RCC 7860 (cell line): ENCODE results near the gene MTIF3.

Source experiments
- DNase-seq: peaks from one replicate; pipeline ENCODE4 v3.0.0-alpha.2; 2015; ENCODE audit warnings: low spot score
- FAIRE-seq: peaks from 2 replicates; lab custom pipeline; 2012; peaks lifted over from hg19 to GRCh38; lab: Jason Lieb, UNC

Gene MTIF3

GRCh38 chr13:27449936-27450828 is at the start of gene MTIF3:
TSS of gene MTIF3 (minus strand) at chr13:27450564. CDS start at chr13:27440448, 10,116 bp downstream.
- DNase-seq: peak; percentile 87
- FAIRE-seq: peak; percentile 24

- DNase-seq (no peak), FAIRE-seq (no peak)
These were observed 47.3 kb upstream of the MTIF3 start for GRCh38 chr13:27497563-27498230.

GRCh38 chr13:27496536-27497273 is 46.3 kb upstream of the MTIF3 start:
- no peak for FAIRE-seq

GRCh38 chr13:27496006-27496405 is 45.6 kb upstream of the MTIF3 start:
- FAIRE-seq (no peak), DNase-seq (no peak)

More at GRCh38 chr13:27496536-27497273, 46.3 kb upstream of the MTIF3 start:
- no peak for DNase-seq

- no peak for FAIRE-seq
- DNase-seq: no peak
These were observed 45.2 kb upstream of the MTIF3 start for GRCh38 chr13:27495551-27495950.

GRCh38 chr13:27493981-27494380 is 43.6 kb upstream of the MTIF3 start:
- DNase-seq (no peak), FAIRE-seq (no peak)

- DNase-seq (no peak), FAIRE-seq (no peak)
These were observed 39.1 kb upstream of the MTIF3 start for GRCh38 chr13:27489456-27489855.

- DNase-seq: no peak
- no peak for FAIRE-seq
These were observed 37.4 kb upstream of the MTIF3 start for GRCh38 chr13:27487776-27488175.

GRCh38 chr13:27483421-27483820 is 33.1 kb upstream of the MTIF3 start:
- DNase-seq: no peak
- no peak for FAIRE-seq

GRCh38 chr13:27482983-27483382 is 32.6 kb upstream of the MTIF3 start:
- FAIRE-seq (no peak), DNase-seq (no peak)

GRCh38 chr13:27481766-27482165 is 31.4 kb upstream of the MTIF3 start:
- no peak for DNase-seq
- FAIRE-seq: no peak

GRCh38 chr13:27476943-27477703 is 26.8 kb upstream of the MTIF3 start:
- FAIRE-seq: no peak

GRCh38 chr13:27474751-27475268 is 24.4 kb upstream of the MTIF3 start:
- FAIRE-seq (no peak), DNase-seq (no peak)

More at GRCh38 chr13:27476943-27477703, 26.8 kb upstream of the MTIF3 start:
- peak; percentile 7 for DNase-seq

GRCh38 chr13:27472941-27473340 is 22.6 kb upstream of the MTIF3 start:
- no peak for FAIRE-seq
- no peak for DNase-seq

GRCh38 chr13:27472441-27472840 is 22.1 kb upstream of the MTIF3 start:
- FAIRE-seq (no peak), DNase-seq (no peak)

- no peak for FAIRE-seq
- no peak for DNase-seq
These were observed 19.9 kb upstream of the MTIF3 start for GRCh38 chr13:27470075-27470820.

GRCh38 chr13:27466513-27466912 is 16.1 kb upstream of the MTIF3 start:
- DNase-seq (no peak), FAIRE-seq (no peak)

GRCh38 chr13:27465611-27466010 is 15.2 kb upstream of the MTIF3 start:
- DNase-seq: no peak
- no peak for FAIRE-seq

GRCh38 chr13:27463500-27463899 is 13.1 kb upstream of the MTIF3 start:
- no peak for DNase-seq
- no peak for FAIRE-seq
